GM19239 (cell line): ENCODE measurements around the gene TPCN1.

ENCODE experiments used
- DNase-seq: peaks from one replicate; pipeline ENCODE4 v3.0.0; 2011; ENCODE audit warnings: low spot score; ENCODE audit not compliant: insufficient read length
- FAIRE-seq: peaks from 2 replicates; lab custom pipeline; 2011; peaks lifted over from hg19 to GRCh38; lab: Jason Lieb, UNC

Gene TPCN1

GRCh38 chr12:113328368-113328889 lies 107.2 kb downstream of the TPCN1 start:
- DNase-seq (no peak), FAIRE-seq (no peak)

- DNase-seq = no peak
- FAIRE-seq = no peak
Observed at GRCh38 chr12:113329022-113329790, 107.9 kb downstream of the TPCN1 start.

- FAIRE-seq = no peak
- DNase-seq = no peak
Observed at GRCh38 chr12:113329791-113330417, 108.6 kb downstream of the TPCN1 start.

- no peak for FAIRE-seq
- DNase-seq = no peak
Observed at GRCh38 chr12:113330505-113330904, 109.2 kb downstream of the TPCN1 start.

- DNase-seq = no peak
Observed at GRCh38 chr12:113332688-113333417, 111.6 kb downstream of the TPCN1 start.

GRCh38 chr12:113333418-113333750 lies 112.1 kb downstream of the TPCN1 start:
- DNase-seq (no peak), FAIRE-seq (no peak)

More at GRCh38 chr12:113332688-113333417, 111.6 kb downstream of the TPCN1 start:
- no peak for FAIRE-seq

- DNase-seq = no peak
- FAIRE-seq = no peak
Observed at GRCh38 chr12:113333877-113334785, 112.9 kb downstream of the TPCN1 start.

- peak; percentile 82 for DNase-seq
- peak; percentile 83 for FAIRE-seq
Observed at GRCh38 chr12:113334786-113335539, 113.7 kb downstream of the TPCN1 start, which contains the start of gene SLC8B1. Gene SLC8B1, minus strand, starts transcription at chr12:113335109. Its CDS starts 2,231 bp downstream, at chr12:113332878.

- FAIRE-seq = no peak
- no peak for DNase-seq
Observed at GRCh38 chr12:113339540-113339939, 118.3 kb downstream of the TPCN1 start.

- FAIRE-seq (no peak), DNase-seq (no peak)
Observed at GRCh38 chr12:113340061-113340460, 118.8 kb downstream of the TPCN1 start.

GRCh38 chr12:113341535-113341934 lies 120.3 kb downstream of the TPCN1 start:
- FAIRE-seq = no peak
- no peak for DNase-seq

- FAIRE-seq = no peak
Observed at GRCh38 chr12:113345318-113345717, 124.1 kb downstream of the TPCN1 start.

GRCh38 chr12:113346353-113346752 lies 125.1 kb downstream of the TPCN1 start:
- DNase-seq = no peak

More at GRCh38 chr12:113345318-113345717, 124.1 kb downstream of the TPCN1 start:
- no peak for DNase-seq

GRCh38 chr12:113347107-113347506 lies 125.8 kb downstream of the TPCN1 start:
- FAIRE-seq (no peak), DNase-seq (no peak)

More at GRCh38 chr12:113346353-113346752, 125.1 kb downstream of the TPCN1 start:
- FAIRE-seq = no peak

- no peak for FAIRE-seq
Observed at GRCh38 chr12:113347892-113348291, 126.6 kb downstream of the TPCN1 start.

More at GRCh38 chr12:113347892-113348291, 126.6 kb downstream of the TPCN1 start:
- DNase-seq = no peak
